K562 (cell line): ENCODE measurements around the gene GRHPR. TPM values are rescaled to one million over a fixed set of nuclear protein-coding genes. Genes with fewer than 3 reads are reported as not detected.

Experiments
- ATAC-seq: fragments of 200-7000 bp; cut with Tn5 transposase; 3 replicates; pipeline ENCODE4 v1.9.1; 2020; ENCODE audit warnings: moderate library complexity
- BruUV-seq: library from RNA; stranded (reverse); fragments of 400-500 nt; replicated peaks from 2 replicates; lab custom pipeline; 2021; lab: Mats Ljungman, UMichigan
- CTCF ChIA-PET: fragments of 300-600 bp; formaldehyde crosslinking; extraction: SDS; loops from one replicate; lab custom pipeline; 2021; ENCODE audit warnings: low intra/inter-chr PET ratio; lab: Yijun Ruan, JAX
- POLR2A ChIA-PET: fragments of 300-600, 350-650 bp; sonication (Branson Sonifier 250); formaldehyde crosslinking; extraction: SDS; loops from one replicate; lab custom pipeline; 2021; ENCODE audit warnings: antibody characterized with exemption, inconsistent platforms; lab: Yijun Ruan, JAX
- DNase-seq, 4 experiments: peaks; one replicate each; pipeline versions ENCODE4 v3.0.0 to v3.0.0-alpha.2; 2011 to 2018; ENCODE audit warnings: low spot score in 3 of 4, mixed read lengths in 3 of 4; ENCODE audit errors: extremely low read depth in 1 of 4
- FAIRE-seq: peaks from 2 replicates; lab custom pipeline; 2011; peaks lifted over from hg19 to GRCh38; lab: Jason Lieb, UNC
- H2AFZ ChIP-seq: 2 replicates; pipeline ENCODE4 v1.6.0; 2011; ENCODE audit warnings: low read depth, low read length, control low read depth, inconsistent platforms
- H3K27ac ChIP-seq: fragments of 200-600 bp; 3 replicates; pipeline ENCODE4 v1.8.0; 2011; ENCODE audit warnings: low read depth, mild to moderate bottlenecking, control low read depth, inconsistent platforms, low read length, moderate library complexity, mixed read lengths; ENCODE audit errors: extremely low read depth
- H3K27me3 ChIP-seq, 2 experiments: fragments of 300-600 bp in 1 of 2; 2 replicates in 1 of 2; 3 replicates in 1 of 2; pipeline versions ENCODE4 v1.6.0 to v1.8.0; 2011; ENCODE audit warnings: inconsistent platforms in 2 of 2, low read length in 2 of 2, mild to moderate bottlenecking in 1 of 2, mixed read lengths in 1 of 2, moderate library complexity in 1 of 2; ENCODE audit not compliant: control insufficient read depth in 2 of 2, insufficient read depth in 2 of 2
- H3K36me3 ChIP-seq: fragments of 300-600 bp; 3 replicates; pipeline ENCODE4 v1.8.0; 2011; ENCODE audit warnings: mild to moderate bottlenecking, low read length, inconsistent platforms; ENCODE audit not compliant: control insufficient read depth, insufficient read depth
- H3K4me1 ChIP-seq, 2 experiments: fragments of 200-600 bp in 1 of 2; replicated peaks in 1 of 2; 2 replicates in 1 of 2; 3 replicates in 1 of 2; pipeline versions ENCODE4 v1.5.1 to v1.8.0; 2011; ENCODE audit warnings: inconsistent platforms in 2 of 2, low read length in 2 of 2, mild to moderate bottlenecking in 1 of 2, mixed read lengths in 1 of 2, moderate library complexity in 1 of 2; ENCODE audit not compliant: control insufficient read depth in 2 of 2, insufficient read depth in 2 of 2
- H3K4me2 ChIP-seq: 2 replicates; pipeline ENCODE4 v1.6.1; 2011; ENCODE audit warnings: low read length, control low read depth, inconsistent platforms, mixed read lengths; ENCODE audit not compliant: insufficient read depth
- H3K4me3 ChIP-seq: fragments of 200-600 bp; sonication (generic), shearing (Covaris generic); 2 replicates; pipeline ENCODE4 v1.5.1; 2016; ENCODE audit warnings: control low read depth, inconsistent platforms
- H3K79me2 ChIP-seq: fragments of 200-600 bp; 3 replicates; pipeline ENCODE4 v1.8.0; 2011; ENCODE audit warnings: low read length, inconsistent platforms; ENCODE audit not compliant: control insufficient read depth, insufficient read depth
- H3K9ac ChIP-seq, 2 experiments: 2 replicates each; pipeline versions ENCODE4 v1.6.0 to v1.6.1; 2011; ENCODE audit warnings: low read depth in 2 of 2, low read length in 2 of 2, control low read depth in 1 of 2, inconsistent platforms in 1 of 2, mild to moderate bottlenecking in 1 of 2, mixed read lengths in 1 of 2; ENCODE audit not compliant: insufficient read depth in 1 of 2
- H3K9me1 ChIP-seq: one replicate; pipeline ENCODE4 v1.6.0; 2011; ENCODE audit warnings: inconsistent platforms, mild to moderate bottlenecking, low read length, moderate library complexity; ENCODE audit not compliant: control insufficient read depth, insufficient read depth
- H3K9me3 ChIP-seq: replicated peaks from 2 replicates; pipeline ENCODE4 v1.5.1; 2011; ENCODE audit warnings: low read depth, low read length, inconsistent platforms; ENCODE audit not compliant: control insufficient read depth, insufficient read depth
- H4K20me1 ChIP-seq: replicated peaks from 2 replicates; pipeline ENCODE4 v1.6.1; 2011; ENCODE audit warnings: low read length, inconsistent platforms, mixed read lengths; ENCODE audit not compliant: control insufficient read depth, insufficient read depth
- NFYB ChIP-seq: IDR thresholded peaks from 2 replicates; pipeline ENCODE4 v1.6.1; 2011; ENCODE audit warnings: mild to moderate bottlenecking, moderate library complexity; ENCODE audit not compliant: insufficient read length; ENCODE audit errors: extremely low read depth
- ZNF449 ChIP-seq: fragments of 250-450 bp; sonication (Bioruptor Pico); IDR thresholded peaks from 2 replicates; pipeline ENCODE4 v1.8.0; 2022; ENCODE audit warnings: moderate library complexity, mild to moderate bottlenecking, inconsistent platforms
- WGBS: fragments of 100-300 bp; shearing (Covaris generic); methylation state at CpG from one replicate; pipeline ENCODE4 v1.1.6; 2016; ENCODE audit warnings: low coverage, mixed read lengths; ENCODE audit not compliant: insufficient coverage; ENCODE audit errors: missing lambda C conversion rate; 5-methylcytosine and 5-hydroxymethylcytosine counted together
- in situ Hi-C: fragments of 300-500 bp; cut with MboI; formaldehyde crosslinking; loops from 4 replicates; pipeline ENCODE4 v1.15.0; 2018; ENCODE audit warnings: inconsistent platforms, mixed read lengths
- intact Hi-C: fragments of 100-400 bp; cut with micrococcal nuclease; formaldehyde crosslinking; loops from 2 replicates; pipeline ENCODE4 v1.14.2; 2022
- polyA plus RNA-seq, 8 experiments: library from polyadenylated mRNA; depleted of rRNA in 4 of 8; stranded (reverse) in 5 of 8; unstranded in 3 of 8; fragments of >200 nt; fragmentation: Nextera tagmentation in 2 of 8; fragmentation: Illumina TruSeq in 1 of 8; extraction: Ambion mirVana in 2 of 8; extraction: Trizol in 1 of 8; gene quantifications; 2 replicates each; pipeline versions ENCODE4 v1.2.1 to v1.2.3, GENCODE V29; 2011 to 2014; ENCODE audit warnings: inconsistent platforms in 1 of 8, missing spikeins in 1 of 8
- total RNA-seq, 7 experiments: library from RNA; depleted of rRNA in 6 of 7; stranded (reverse); fragments of >200 nt in 6 of 7; fragmentation: Illumina TruSeq in 2 of 7; extraction: Trizol in 2 of 7; gene quantifications; 2 replicates each; pipeline versions ENCODE4 v1.2.1 to v1.2.3, GENCODE V29; 2011 to 2021; ENCODE audit warnings: low replicate concordance in 1 of 7

Gene GRHPR
- total and polyA plus RNA-seq, 9 of the 15 experiments (the other 6 are each of a cell fraction or from before 2014, with no cell fraction given), result 38.9 to 144 (median 120) TPM

GRCh38 chr9:37468620-37469019 lies 46.1 kb downstream of the GRHPR start:
- no TSS peak for BruUV-seq
- FAIRE-seq, result no peak
- no peaks in the 10 kb centered on the region for H3K9me1 ChIP-seq
- no peak overlapping the region for H3K27ac ChIP-seq
- H3K4me2 ChIP-seq, result no peak overlapping the region
- H2AFZ ChIP-seq, result no peak overlapping the region
- no peak for TF ChIP-seq ZNF449 (CRISPR knock-in tag)
- TF ChIP-seq NFYB, result peak; percentile 29
- H3K4me1 ChIP-seq, result peaks cover 11 to 22% of the 10 kb centered on the region in 2 experiments
- H4K20me1 ChIP-seq, result no peaks in the 10 kb centered on the region
- CTCF ChIA-PET, result no interaction called here
- no peaks in the 10 kb centered on the region for H3K27me3 ChIP-seq
- no peak for DNase-seq
- H3K9me3 ChIP-seq, result no peaks in the 10 kb centered on the region
- in situ Hi-C loops (no loop called here), intact Hi-C loops (no loop called here)
- no peak overlapping the region for H3K4me3 ChIP-seq
- WGBS, result 83% methylated on average over 2 of the region's 6 CpGs
- ATAC-seq, result no peak
- H3K9ac ChIP-seq, result no peak overlapping the region
- H3K36me3 ChIP-seq, result no peaks in the 10 kb centered on the region; the same call in 2 of the 3 replicates
- H3K79me2 ChIP-seq, result peaks cover 15% of the 10 kb centered on the region
- POLR2A ChIA-PET, result interaction anchor here (0.6 to 1.5 kb wide), 3 partner anchors 17 to 812 kb away, joined by 3 read pairs; no protein-coding TSS in a partner anchor
